H1 (cell line): ENCODE results near the gene MAP3K14. TPM values are rescaled to one million over a fixed set of nuclear protein-coding genes. Genes with fewer than 3 reads are reported as not detected.
"Not testable (repeated sequence)": the region's sequence is repeated elsewhere in the genome, so short reads cannot be mapped to it uniquely, and the experiment has no call there.

Experiments used
- CTCF ChIA-PET: fragments of 300-600 bp; sonication (Branson Sonifier 250); formaldehyde crosslinking; loops from one replicate; lab custom pipeline; 2021; ENCODE audit not compliant: partially characterized antibody; lab: Charles Lee
- POLR2A ChIA-PET: fragments of 300-600 bp; sonication (Branson Sonifier 250); formaldehyde crosslinking; loops from one replicate; lab custom pipeline; 2021; ENCODE audit warnings: inconsistent platforms; ENCODE audit not compliant: partially characterized antibody; lab: Charles Lee
- DNase-seq, 2 experiments: peaks; one replicate each; pipeline versions ENCODE4 v3.0.0 to v3.0.0-alpha.2; 2010 to 2022; ENCODE audit warnings: low spot score in 2 of 2, low read depth in 1 of 2, mixed read lengths in 1 of 2
- FAIRE-seq: peaks from 2 replicates; lab custom pipeline; 2011; peaks lifted over from hg19 to GRCh38; lab: Jason Lieb, UNC
- H2AFZ ChIP-seq: 2 replicates; pipeline ENCODE4 v1.8.1; 2012; ENCODE audit warnings: low read length, inconsistent platforms
- H2AK5ac ChIP-seq: 2 replicates; pipeline ENCODE4 v1.6.1; 2013; ENCODE audit warnings: low read depth, low read length
- H2BK120ac ChIP-seq: replicated peaks from 2 replicates; pipeline ENCODE3; 2013; ENCODE audit warnings: low read depth, low read length, inconsistent platforms
- H2BK12ac ChIP-seq: 2 replicates; pipeline ENCODE4 v1.6.1; 2013; ENCODE audit warnings: low read depth, low read length
- H2BK15ac ChIP-seq: 2 replicates; pipeline ENCODE4 v1.6.1; 2013; ENCODE audit warnings: low read length
- H2BK20ac ChIP-seq: 2 replicates; pipeline ENCODE4 v1.6.1; 2013; ENCODE audit warnings: low read length
- H2BK5ac ChIP-seq: 2 replicates; pipeline ENCODE4 v1.6.1; 2013; ENCODE audit warnings: low read depth, low read length
- H3K14ac ChIP-seq: 2 replicates; pipeline ENCODE4 v1.6.1; 2013; ENCODE audit warnings: inconsistent platforms; ENCODE audit not compliant: insufficient read length
- H3K18ac ChIP-seq: 2 replicates; pipeline ENCODE4 v1.6.1; 2013; ENCODE audit warnings: low read length; ENCODE audit errors: extremely low read depth
- H3K23ac ChIP-seq: 2 replicates; pipeline ENCODE4 v1.6.1; 2013; ENCODE audit warnings: inconsistent platforms; ENCODE audit not compliant: insufficient read length
- H3K23me2 ChIP-seq: 2 replicates; pipeline ENCODE4 v1.6.1; 2013; ENCODE audit warnings: low read depth, low read length
- H3K27ac ChIP-seq: 2 replicates; pipeline ENCODE4 v1.6.1; 2011; ENCODE audit warnings: low read depth, low read length, inconsistent platforms
- H3K27me3 ChIP-seq, 4 experiments: replicated peaks in 1 of 4; 1 replicate in 1 of 4; 2 replicates in 3 of 4; pipeline versions ENCODE4 v1.6.1 to v1.8.1; 2011 to 2013; ENCODE audit warnings: low read length in 3 of 4, mild to moderate bottlenecking in 3 of 4, inconsistent platforms in 2 of 4, mixed read lengths in 2 of 4, moderate library complexity in 1 of 4; ENCODE audit not compliant: control insufficient read depth in 3 of 4, insufficient read depth in 3 of 4; ENCODE audit errors: extremely low read depth in 1 of 4
- H3K36me3 ChIP-seq, 4 experiments: 2 replicates each; pipeline versions ENCODE4 v1.6.1 to v1.8.1; 2011 to 2013; ENCODE audit warnings: mild to moderate bottlenecking in 4 of 4, low read length in 3 of 4, moderate library complexity in 2 of 4, control low read depth in 1 of 4, inconsistent platforms in 1 of 4; ENCODE audit not compliant: insufficient read depth in 4 of 4, control insufficient read depth in 2 of 4
- H3K4ac ChIP-seq: replicated peaks from 2 replicates; pipeline ENCODE3; 2013; ENCODE audit warnings: low read length, low read depth, mixed read lengths, inconsistent platforms; ENCODE audit not compliant: insufficient read length
- H3K4me1 ChIP-seq, 4 experiments: replicated peaks in 1 of 4; 1 replicate in 1 of 4; 2 replicates in 3 of 4; pipeline versions ENCODE4 v1.6.1 to v1.8.1; 2011 to 2013; ENCODE audit warnings: low read length in 3 of 4, inconsistent platforms in 2 of 4, mixed read lengths in 1 of 4; ENCODE audit not compliant: insufficient read depth in 4 of 4, control insufficient read depth in 3 of 4
- H3K4me2 ChIP-seq, 2 experiments: 2 replicates each; pipeline versions ENCODE4 v1.6.1 to v1.8.1; 2011 to 2013; ENCODE audit warnings: low read depth in 2 of 2, low read length in 2 of 2, control low read depth in 1 of 2, inconsistent platforms in 1 of 2, mild to moderate bottlenecking in 1 of 2; ENCODE audit not compliant: insufficient read depth in 1 of 2
- H3K4me3 ChIP-seq, 4 experiments: fragments of 200-600, 300-600 bp in 1 of 4; sonication (generic), shearing (Covaris generic), sonication (Bioruptor Twin) in 1 of 4; 2 replicates each; pipeline versions ENCODE4 v1.5.1 to v1.8.1; 2011 to 2016; ENCODE audit warnings: low read length in 4 of 4, low read depth in 3 of 4, control low read depth in 2 of 4, inconsistent platforms in 2 of 4, mild to moderate bottlenecking in 2 of 4, mixed read lengths in 1 of 4, moderate library complexity in 1 of 4; ENCODE audit not compliant: insufficient read depth in 2 of 4; ENCODE audit errors: extremely low read depth in 1 of 4
- H3K56ac ChIP-seq: replicated peaks from 2 replicates; pipeline ENCODE3; 2013; ENCODE audit warnings: low read depth, mild to moderate bottlenecking, mixed read lengths, low read length, inconsistent platforms; ENCODE audit not compliant: insufficient read length
- H3K79me1 ChIP-seq: 2 replicates; pipeline ENCODE4 v1.6.1; 2013; ENCODE audit warnings: low read depth, low read length, control low read depth
- H3K79me2 ChIP-seq, 2 experiments: 2 replicates each; pipeline versions ENCODE4 v1.6.1 to v1.8.1; 2012 to 2013; ENCODE audit warnings: low read length in 2 of 2, mild to moderate bottlenecking in 2 of 2, inconsistent platforms in 1 of 2; ENCODE audit not compliant: insufficient read depth in 2 of 2, control insufficient read depth in 1 of 2
- H3K9ac ChIP-seq, 4 experiments: replicated peaks in 1 of 4; 1 replicate in 1 of 4; 2 replicates in 3 of 4; pipeline versions ENCODE4 v1.6.1 to v1.8.1; 2011 to 2013; ENCODE audit warnings: low read depth in 3 of 4, low read length in 3 of 4, control low read depth in 2 of 4, mild to moderate bottlenecking in 2 of 4, moderate library complexity in 2 of 4, inconsistent platforms in 1 of 4; ENCODE audit errors: extremely low read depth in 1 of 4
- H3K9me3 ChIP-seq, 2 experiments: 2 replicates each; pipeline versions ENCODE4 v1.6.1 to v1.8.1; 2012 to 2013; ENCODE audit warnings: mild to moderate bottlenecking in 2 of 2, moderate library complexity in 2 of 2, control low read depth in 1 of 2, inconsistent platforms in 1 of 2, low read depth in 1 of 2, low read length in 1 of 2, mixed read lengths in 1 of 2; ENCODE audit not compliant: insufficient read depth in 2 of 2
- H4K20me1 ChIP-seq, 2 experiments: replicated peaks in 1 of 2; 2 replicates each; pipeline versions ENCODE3 to v1.8.1; 2011 to 2013; ENCODE audit warnings: inconsistent platforms in 2 of 2, low read length in 2 of 2, mild to moderate bottlenecking in 1 of 2; ENCODE audit not compliant: insufficient read depth in 2 of 2, control insufficient read depth in 1 of 2
- H4K5ac ChIP-seq: 2 replicates; pipeline ENCODE4 v1.6.1; 2013; ENCODE audit warnings: low read length, low read depth, mixed read lengths, inconsistent platforms; ENCODE audit not compliant: insufficient read length
- H4K8ac ChIP-seq: 2 replicates; pipeline ENCODE4 v1.8.0; 2013; ENCODE audit warnings: mild to moderate bottlenecking, moderate library complexity, low read length, inconsistent platforms; ENCODE audit not compliant: insufficient read depth; ENCODE audit errors: extremely low read depth
- H4K91ac ChIP-seq: replicated peaks from 2 replicates; pipeline ENCODE3; 2013; ENCODE audit warnings: low read length, mixed read lengths, inconsistent platforms; ENCODE audit not compliant: insufficient read length
- GTF2F1 ChIP-seq: IDR thresholded peaks from 2 replicates; pipeline ENCODE4 v1.6.1; 2012; ENCODE audit warnings: low read depth, low read length, improper control_type of control experiment, borderline replicate concordance
- RXRA ChIP-seq: IDR thresholded peaks from 2 replicates; pipeline ENCODE4 v1.6.1; 2011; ENCODE audit warnings: low read depth, mild to moderate bottlenecking, low read length, moderate library complexity; ENCODE audit not compliant: insufficient read depth
- SP4 ChIP-seq: IDR thresholded peaks from 2 replicates; pipeline ENCODE4 v1.6.1; 2012; ENCODE audit warnings: low read length, inconsistent platforms
- USF2 ChIP-seq: IDR thresholded peaks from 2 replicates; pipeline ENCODE4 v1.6.1; 2011; ENCODE audit warnings: low read length, improper control_type of control experiment
- WGBS, 2 experiments: shearing (Covaris generic) in 1 of 2; methylation state at CpG; one replicate each; pipeline versions ENCODE4 v1.1.6 to v1.1.7; 2013 to 2015; ENCODE audit warnings: low lambda C conversion rate in 2 of 2, mixed read lengths in 2 of 2, inconsistent platforms in 1 of 2, low coverage in 1 of 2, missing lambda C conversion rate in 1 of 2; ENCODE audit not compliant: insufficient replicate concordance in 2 of 2, insufficient coverage in 1 of 2, insufficient read length in 1 of 2; ENCODE audit errors: extremely low coverage in 1 of 2, missing lambda C conversion rate in 1 of 2; 5-methylcytosine and 5-hydroxymethylcytosine counted together
- polyA plus RNA-seq, 7 experiments: library from polyadenylated mRNA; depleted of rRNA in 3 of 7; stranded (reverse) in 5 of 7; unstranded in 2 of 7; fragments of >200 nt in 5 of 7; fragments of 200-250 nt in 2 of 7; gene quantifications; 1 replicate in 5 of 7; 2 replicates in 1 of 7; 4 replicates in 1 of 7; pipeline versions ENCODE4 v1.2.1 to v1.2.3, GENCODE V29; 2011 to 2013; ENCODE audit warnings: missing spikeins in 2 of 7, mixed read lengths in 2 of 7
- total RNA-seq: library from RNA; stranded (reverse); fragmentation: NEBNext Ultra II Directional; extraction: Animal tissue kit (Norgen Biotek cat#: 25700); gene quantifications from 2 replicates; pipeline ENCODE4 v1.2.1, GENCODE V29; 2021

MAP3K14 gene
- total and polyA plus RNA-seq, 2 of the 8 experiments (the other 6 are each of a cell fraction or from before 2014, with no cell fraction given) = 5.2 to 6.1 TPM

- TF ChIP-seq GTF2F1 (no peak), RXRA (no peak), SP4 (no peak), USF2 (no peak)
These were observed 14.1 kb downstream of the MAP3K14 start (continued) for GRCh38 chr17:45302649-45303173.

GRCh38 chr17:45302220-45302619, 14.6 kb downstream of the MAP3K14 start:
- not testable (repeated sequence) for H3K14ac ChIP-seq, H2BK15ac ChIP-seq, H3K56ac ChIP-seq, H4K5ac ChIP-seq, H4K91ac ChIP-seq, H3K79me1 ChIP-seq, H2AFZ ChIP-seq, H3K23ac ChIP-seq, H2BK5ac ChIP-seq, H4K8ac ChIP-seq, H3K27me3 ChIP-seq, H3K9me3 ChIP-seq, H3K36me3 ChIP-seq, H3K4me3 ChIP-seq, H2BK12ac ChIP-seq, H3K18ac ChIP-seq, FAIRE-seq, DNase-seq, H4K20me1 ChIP-seq, H3K4me2 ChIP-seq, H3K27ac ChIP-seq, H2AK5ac ChIP-seq, H3K23me2 ChIP-seq, H3K9ac ChIP-seq, H3K4ac ChIP-seq, H2BK20ac ChIP-seq, H2BK120ac ChIP-seq, H3K4me1 ChIP-seq
- CTCF ChIA-PET = interaction anchor here (0.6 to 2.3 kb wide), 10 partner anchors 10 to 130 kb away, joined by 3 to 10 read pairs (median 4); no protein-coding TSS in a partner anchor
- POLR2A ChIA-PET = interaction anchor here (0.7 kb wide), 1 partner anchor 9 kb away, joined by 3 read pairs; no protein-coding TSS in a partner anchor
- 90% methylated on average over 9 of the region's 9 CpGs; no CpG with 5 or more reads in 1 of the 2 experiments for WGBS, 2 experiments
- H3K79me2 ChIP-seq = peaks cover 0 to 19% of the 10 kb centered on the region in 2 experiments; a peak in 2 of 4 replicates
